ENCODE data around the gene GNAZ.

GRCh38 chr22:23065069-23065451, 5.3 kb upstream of the GNAZ start:
- TF ChIP-seq CTCF (IDR thresholded peaks at IDR 0.05) (no peak), POLR2A (IDR thresholded peaks at IDR 0.05) (no peak)
